GM19328 (cell line): ENCODE measurements around the gene PKNOX2.

Source experiments
- ATAC-seq: cut with Tn5 transposase; IDR thresholded peaks from one replicate; pipeline ENCODE4 v1.9.1; 2021; ENCODE audit warnings: mild to moderate bottlenecking, moderate library complexity; ENCODE audit not compliant: unreplicated experiment

The PKNOX2 gene, protein sequence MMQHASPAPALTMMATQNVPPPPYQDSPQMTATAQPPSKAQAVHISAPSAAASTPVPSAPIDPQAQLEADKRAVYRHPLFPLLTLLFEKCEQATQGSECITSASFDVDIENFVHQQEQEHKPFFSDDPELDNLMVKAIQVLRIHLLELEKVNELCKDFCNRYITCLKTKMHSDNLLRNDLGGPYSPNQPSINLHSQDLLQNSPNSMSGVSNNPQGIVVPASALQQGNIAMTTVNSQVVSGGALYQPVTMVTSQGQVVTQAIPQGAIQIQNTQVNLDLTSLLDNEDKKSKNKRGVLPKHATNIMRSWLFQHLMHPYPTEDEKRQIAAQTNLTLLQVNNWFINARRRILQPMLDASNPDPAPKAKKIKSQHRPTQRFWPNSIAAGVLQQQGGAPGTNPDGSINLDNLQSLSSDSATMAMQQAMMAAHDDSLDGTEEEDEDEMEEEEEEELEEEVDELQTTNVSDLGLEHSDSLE

DNA sequence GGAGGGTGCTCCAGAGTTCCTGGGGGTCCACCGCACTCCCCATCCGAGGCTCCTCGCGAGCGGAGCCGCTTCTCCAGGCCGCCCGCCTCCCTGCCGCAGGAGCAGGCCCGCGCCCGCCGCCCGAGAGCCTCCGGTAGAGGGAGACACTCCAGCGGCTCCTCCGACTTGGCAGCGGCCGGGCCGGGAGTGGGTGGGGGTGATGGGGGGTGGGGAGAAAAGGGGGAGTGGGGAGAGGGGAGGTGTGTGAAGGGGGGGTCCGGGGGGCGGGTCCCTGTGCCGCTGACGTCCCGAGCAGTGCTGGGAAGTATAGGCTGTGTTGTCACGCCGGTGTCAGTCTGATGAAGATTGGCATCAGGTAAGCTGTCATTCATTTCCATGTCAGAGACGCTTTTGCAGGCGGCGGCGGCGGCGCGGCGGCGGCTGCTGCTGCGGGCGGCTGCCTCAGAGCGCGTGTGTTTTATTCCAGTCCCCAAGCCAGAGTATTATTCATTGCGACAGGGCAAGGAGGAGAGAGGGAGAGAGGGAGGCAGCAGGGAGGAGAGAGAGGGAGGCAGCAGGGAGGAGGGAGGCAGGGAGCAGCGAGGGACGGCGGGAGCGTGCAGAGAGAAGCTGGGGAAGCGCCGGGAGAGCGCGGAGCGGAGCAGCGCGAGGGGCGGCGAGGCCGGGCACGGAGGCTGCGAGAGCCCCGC is at the start of gene PKNOX2:
TSS of gene PKNOX2 (plus strand) at position 330 of the 689 bp plus-strand sequence. CDS start 186,555 bp downstream, outside the sequence.
- ATAC-seq, result no peak

DNA sequence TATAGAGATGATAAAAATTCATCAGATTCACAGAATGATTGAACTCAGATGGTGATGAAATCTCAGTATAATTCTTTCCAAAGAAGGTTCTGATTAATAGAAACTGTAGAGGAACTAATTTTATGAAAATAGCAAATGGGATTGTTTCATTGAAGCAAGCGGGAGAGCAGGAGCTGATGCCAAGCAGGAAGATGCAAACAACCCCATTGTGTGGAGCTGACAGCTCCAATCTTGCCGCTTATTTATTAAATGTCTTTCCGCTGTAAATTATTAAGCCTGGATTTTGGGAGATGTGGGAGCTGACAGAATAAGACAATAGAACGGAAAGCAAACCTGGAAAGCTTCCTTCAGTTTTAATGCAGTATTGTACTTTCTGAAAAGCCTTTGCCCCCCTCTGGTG is 47.1 kb upstream of the PKNOX2 start:
- no peak for ATAC-seq

DNA sequence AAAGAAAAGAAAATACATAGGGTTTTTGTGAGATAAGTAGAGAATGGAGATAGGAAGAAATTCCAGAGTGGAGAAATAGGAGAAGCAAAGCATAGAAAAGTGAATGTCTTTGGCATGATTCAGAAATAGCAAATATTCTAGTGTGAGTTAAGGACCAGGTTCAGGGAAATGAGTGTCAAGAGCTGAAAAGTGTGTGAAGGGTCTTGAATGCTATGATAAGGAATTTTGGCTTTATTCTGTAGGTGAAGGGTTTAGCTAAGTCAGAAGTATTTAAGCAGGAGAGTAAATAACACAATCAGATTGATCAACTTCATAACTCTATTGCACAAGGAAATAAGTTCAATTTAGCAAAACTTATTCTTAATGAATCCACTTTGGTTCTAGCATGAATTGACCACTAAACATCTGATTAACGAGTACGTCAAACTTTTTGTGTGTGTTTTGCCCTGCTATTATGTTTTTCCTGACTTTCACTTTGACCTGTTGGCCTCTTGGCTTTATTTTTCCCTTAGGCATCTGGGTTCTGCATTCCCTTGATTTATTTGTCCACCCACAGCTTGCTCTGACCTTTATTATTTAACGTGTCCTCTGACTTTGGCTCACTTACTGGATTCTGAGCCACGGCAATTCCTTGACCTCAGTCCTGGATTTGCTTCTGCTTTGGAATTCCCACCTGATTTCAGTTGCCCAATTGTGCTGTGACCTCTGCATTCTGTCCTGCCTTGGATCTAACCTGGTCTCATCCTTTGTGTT is 41.2 kb upstream of the PKNOX2 start:
- ATAC-seq, result no peak

DNA sequence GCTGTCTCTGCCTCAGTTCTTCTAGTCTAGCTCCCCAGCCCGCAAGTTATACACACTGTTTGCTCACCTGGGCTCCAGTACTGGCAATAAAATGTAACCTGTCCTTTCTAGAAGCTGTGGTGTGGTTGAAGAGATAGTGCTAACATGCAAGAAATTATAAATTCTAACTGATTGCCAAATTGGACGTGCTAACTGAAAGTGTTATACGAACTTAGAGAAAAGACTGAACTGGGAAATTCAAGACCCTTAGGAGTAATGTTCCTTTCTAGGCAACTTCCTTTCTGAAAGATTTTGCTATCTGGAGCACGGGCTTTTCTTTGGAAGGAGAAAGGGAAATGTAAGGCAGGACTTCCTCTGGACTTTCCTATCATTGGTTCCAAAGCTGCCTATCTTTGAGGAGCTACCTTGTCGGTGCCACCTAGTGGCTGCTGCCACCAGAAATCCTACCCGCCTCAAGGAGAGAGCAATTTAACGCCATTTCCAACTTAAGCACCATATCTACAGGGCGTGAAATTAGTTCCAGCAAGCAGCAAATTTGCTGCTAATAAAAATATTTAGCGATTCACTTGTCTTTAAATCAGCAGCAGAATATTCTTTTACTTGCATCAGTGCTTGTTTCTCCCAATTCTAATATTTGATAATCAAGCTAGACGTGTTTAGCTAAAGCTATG is 40.5 kb upstream of the PKNOX2 start:
- ATAC-seq, result no peak

DNA sequence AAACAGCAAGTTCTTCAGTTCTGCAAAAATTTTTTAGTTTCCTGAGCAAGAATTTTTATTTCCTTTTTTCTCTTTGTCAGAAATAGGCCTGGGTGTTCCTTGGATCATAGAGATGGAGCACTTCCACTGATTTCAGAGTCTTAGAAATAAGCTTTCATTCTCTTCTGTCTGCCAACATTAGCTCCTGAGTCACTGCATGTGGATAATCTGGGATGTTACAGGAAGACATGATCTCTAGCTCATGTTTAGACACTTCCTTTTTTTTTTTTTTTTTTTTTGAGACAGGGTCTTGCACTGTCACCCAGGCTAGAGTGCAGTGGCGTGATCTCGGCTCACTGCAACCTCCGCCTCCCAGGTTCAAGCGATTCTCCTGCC is 39.9 kb upstream of the PKNOX2 start:
- ATAC-seq, result no peak

DNA sequence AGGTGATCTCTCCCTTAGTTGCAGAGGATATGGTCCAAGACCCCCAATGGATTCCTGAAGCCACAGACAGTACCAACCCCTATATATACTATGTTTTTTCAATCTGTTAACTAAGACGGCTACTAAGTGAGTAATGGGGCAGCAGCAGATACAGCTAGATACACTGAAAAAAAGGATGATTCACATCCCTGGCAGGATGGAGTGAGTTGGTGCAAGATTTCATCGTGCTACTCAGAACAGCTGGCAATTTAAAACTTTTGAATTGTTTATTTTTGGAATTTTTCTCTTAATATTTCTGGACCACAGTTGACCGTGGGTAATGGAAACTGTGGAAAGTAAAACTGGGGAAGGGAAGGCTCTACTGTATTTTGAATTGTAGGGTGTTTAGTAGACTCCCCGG is 36.1 kb upstream of the PKNOX2 start:
- ATAC-seq, result no peak

DNA sequence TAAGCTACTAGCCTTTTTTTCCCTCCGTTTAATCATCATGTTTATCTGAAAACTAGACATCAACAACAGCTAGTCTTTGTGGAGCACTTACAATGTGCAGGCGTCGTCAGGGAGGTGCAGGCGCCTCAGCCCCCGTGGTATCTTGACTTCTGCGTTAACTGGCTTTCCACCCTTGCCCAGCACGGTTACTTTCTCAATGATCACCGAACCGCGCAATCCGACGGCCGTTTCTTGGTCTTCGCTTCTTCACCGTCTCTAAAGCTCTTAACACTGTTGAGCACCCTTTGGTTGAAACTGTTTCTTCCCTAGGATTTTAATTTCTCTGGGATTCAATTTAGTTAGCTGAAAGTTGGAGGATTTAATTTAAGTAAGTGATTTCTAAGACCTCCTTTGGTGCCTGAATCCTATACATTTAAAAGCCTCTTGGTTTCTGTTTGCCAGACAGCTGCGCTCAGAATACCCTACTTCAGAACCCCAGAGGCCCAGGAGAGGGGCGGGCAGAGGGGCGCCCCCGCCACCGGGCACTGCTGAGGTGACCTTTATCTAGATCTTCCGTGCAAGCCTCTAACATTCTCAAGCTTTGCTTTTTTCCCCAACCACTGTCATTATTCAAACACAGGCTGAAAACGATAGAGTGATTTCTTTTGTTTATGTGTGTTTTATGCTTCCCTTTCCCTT is 35.1 kb upstream of the PKNOX2 start:
- no peak for ATAC-seq

DNA sequence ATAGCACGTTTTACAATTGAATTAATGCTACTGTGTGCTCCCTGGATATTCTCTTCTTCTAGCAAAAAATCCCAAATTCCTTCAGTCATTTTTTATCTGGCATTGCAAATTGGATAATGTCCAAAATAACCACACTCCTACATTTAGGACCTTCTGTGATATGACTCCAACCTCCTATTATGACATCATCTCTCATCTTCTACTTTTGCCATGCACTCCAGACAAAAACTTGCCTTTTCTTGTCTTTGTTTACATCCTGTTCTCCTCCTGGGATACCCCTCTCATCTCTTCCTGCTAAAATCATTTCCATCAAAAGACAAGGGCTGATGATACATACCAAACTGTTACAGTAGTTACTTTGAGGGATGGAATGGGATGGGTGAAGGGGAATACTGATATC is 32.5 kb upstream of the PKNOX2 start:
- no peak for ATAC-seq

DNA sequence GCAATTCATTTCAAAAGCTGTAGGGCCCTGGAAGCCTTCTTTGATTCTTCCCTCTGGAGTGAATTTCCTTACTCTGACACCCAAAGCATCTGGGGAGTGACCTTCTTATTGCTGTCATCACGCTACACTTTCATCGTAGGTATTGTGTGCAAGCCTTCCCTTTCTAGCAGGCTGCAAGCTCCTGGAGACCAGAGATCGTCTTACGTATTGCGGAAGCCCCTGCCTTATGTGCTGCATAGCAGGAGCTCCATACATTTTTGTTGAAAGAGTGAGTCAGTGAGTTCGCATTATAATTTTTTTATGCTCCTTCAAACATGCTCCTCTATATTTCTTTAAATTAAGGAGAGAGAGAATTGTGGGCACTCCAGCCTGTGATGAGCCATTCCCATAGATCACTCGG is 32.0 kb upstream of the PKNOX2 start:
- ATAC-seq, result no peak

DNA sequence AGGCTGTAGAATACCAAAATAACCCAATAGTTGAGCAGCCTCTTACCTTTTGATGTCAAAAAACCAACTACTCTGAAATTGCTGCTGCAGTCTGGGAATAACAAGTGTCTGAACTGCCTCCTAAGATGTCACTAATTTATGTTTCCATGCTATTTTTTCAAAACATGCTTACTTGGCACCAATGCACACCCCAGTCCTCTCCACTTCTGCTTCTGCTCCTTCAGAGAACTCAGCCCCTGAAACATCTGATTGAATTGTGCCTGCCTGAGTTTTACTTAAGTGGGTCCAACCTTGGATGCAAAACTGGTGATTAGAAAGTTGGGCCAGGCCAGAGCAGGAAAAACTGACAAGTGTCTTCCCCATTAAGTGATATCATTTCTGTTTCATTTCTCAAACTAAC is 28.6 kb upstream of the PKNOX2 start:
- ATAC-seq, result no peak

DNA sequence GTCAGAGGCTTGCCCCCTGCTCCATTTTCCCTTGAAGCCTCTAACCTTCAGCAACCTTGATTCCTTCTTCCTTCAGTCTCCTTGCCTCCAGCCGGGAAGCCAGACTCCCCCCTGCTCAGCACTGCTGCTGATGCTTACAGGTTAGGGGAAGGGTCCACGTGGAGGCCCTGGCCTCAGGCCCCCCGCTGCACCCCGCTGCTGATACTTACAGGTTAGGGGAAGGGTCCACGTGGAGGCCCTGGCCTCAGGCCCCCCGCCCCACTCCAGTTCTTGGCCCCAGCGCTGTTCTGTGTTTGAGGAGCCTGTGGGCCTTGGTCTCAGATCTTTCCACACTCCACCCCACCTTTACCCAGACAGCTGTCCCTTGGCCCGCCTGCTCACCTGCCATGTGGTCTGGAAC is 25.6 kb upstream of the PKNOX2 start:
- ATAC-seq, result no peak

DNA sequence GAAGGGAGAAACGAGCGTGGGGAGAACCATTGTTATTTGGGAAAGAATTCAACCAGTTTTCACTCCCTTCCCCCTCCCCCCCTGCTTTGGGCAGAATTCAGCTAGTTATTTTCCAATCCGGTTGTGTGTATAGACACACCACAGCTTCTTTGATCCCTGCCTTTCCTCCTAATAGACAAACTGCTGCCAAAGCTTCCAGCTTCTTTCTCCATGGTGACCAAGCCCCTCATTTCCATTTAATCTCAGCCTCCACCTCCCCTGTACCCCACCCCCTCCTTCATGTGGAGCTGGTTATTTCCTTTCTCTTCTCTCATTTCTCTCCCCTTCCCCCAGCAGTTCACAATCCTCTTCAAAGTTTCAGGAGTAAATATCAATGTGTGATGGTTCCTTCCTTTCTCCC is 24.8 kb upstream of the PKNOX2 start:
- ATAC-seq, result no peak

DNA sequence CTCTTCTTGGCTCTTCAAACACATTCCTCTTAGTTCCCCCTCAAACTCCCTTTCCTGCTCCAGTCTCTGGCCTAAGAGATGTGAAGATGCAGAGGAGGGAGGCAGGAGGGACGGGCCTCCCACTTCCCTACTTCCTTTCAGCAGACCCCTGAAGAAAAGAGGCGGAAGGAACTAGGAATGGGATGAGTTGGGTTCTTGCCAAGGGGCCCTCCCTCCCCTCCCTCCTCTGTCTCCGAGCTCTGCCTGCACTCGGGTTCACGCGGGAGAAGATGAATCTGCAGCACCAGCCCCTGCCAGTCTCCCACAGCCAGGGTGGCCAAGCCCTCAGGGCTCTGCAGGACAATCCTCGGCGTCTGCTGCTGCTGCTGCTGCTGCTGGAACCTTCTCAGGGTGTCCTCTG is 24.3 kb upstream of the PKNOX2 start:
- no peak for ATAC-seq

DNA sequence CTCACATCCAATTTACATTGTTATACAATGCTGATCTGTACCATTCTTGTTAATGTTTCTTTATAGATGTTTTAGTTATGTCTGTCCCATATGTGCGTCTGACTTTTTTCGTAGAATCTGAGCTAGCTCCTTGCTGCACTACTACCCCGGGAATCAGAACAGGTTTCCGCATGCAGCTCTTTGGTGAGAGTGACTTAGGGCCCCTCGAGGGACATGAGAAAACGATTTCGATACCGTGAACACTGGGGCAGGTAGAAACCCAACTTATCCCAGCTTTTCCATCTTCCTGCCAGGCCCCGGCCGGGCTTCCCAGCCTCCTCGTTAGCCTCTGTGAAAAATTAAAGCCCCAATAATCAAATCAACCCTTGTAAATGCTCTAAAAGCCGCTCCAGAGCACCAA is 23.4 kb upstream of the PKNOX2 start:
- no peak for ATAC-seq

DNA sequence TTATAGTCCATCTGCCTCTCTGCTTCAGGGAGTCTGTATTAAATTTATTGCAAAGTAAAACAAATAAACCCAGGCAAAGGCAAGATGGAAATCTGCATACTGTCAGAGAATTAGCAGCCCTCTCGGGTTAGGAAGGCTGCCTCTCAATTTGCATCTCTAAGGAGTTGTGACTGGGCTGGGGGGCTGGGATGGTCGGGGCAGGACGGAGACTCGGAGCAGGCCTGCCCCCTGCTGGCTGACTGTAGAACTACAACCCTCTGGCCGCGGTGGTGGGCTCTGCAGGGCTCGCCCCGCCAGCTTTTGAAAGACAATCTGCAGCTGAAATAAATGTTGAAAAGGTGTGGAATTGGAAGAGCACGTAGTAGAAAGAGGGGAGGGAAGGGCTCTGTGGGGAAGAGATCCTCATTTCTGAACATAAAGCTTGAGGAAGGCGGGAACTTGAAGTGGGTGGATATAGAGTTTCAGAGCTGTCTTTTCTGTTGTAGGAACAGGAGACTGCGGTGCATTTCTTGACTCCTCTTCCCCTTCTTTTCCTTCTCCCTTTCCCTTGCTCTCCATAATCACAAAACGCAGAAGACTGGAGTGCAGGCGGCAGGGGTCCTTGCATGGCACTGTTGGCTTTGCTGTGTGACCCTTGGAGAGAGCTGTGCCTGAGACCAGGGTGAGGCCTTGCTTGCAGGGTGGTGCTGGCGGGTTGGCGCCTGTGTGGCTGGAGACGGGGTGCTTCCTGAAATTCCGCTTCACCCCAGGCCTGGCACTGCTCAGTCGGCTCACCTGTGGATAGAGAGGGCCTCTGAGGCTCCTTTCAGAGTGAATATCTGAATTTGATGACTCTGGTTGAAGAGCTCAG is 22.6 kb upstream of the PKNOX2 start:
- ATAC-seq, result peak; percentile 55

DNA sequence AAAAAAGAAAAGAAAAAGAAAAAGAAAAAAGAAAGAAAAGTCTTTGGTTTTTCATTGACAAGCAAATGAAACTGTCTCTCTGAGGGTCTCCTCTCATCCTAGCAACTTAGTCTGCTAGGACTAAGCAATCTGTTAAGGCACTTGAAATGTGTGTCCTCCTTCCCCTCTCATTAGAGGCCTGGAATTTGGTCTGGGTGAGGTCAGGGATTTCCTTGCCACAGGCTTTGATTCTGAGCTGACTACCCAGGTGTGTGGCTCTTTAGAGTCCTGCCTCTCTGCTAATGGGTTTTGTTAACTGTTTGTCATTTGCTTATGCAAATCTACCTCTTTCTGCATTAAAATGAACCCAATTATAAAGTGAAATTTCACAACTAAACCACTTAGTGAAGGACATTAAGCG is 18.3 kb upstream of the PKNOX2 start:
- no peak for ATAC-seq

DNA sequence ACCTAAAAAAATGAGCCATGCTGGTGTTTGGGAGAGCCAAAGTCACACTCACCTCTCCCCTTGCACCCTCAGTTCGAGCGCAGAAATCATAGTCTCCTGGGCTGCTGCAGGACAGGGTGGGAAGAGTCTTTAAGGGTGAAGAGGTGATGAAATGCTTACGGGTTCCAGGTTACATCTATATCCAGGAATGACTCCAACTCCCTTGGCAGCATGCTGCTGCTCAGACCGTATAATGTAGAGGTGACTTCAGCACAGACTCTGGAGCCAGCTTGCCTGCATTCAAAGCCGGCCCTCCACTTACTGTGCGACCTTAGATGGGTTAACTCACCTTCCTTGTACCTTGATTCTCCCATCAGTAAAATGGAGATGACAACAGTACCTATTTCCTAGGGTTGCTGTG is 17.3 kb upstream of the PKNOX2 start:
- no peak for ATAC-seq

DNA sequence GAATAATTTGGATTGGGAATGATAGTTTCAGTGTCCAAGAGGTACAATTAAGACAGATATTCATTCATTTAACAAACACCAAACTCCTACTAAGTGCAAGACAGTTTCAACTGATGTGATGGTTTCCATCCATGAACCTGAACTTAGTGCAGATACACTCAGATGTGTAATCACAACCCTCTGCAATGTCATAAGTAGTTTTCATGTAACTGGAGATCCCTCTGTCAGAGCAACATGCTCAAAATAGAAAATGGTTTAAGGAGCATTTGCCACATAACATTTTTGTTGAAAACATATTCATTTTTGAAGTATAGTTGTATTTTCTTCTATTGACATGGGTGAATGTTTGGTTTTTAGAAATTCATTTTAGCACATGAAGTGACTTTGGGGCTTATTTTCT is 16.5 kb upstream of the PKNOX2 start:
- no peak for ATAC-seq

DNA sequence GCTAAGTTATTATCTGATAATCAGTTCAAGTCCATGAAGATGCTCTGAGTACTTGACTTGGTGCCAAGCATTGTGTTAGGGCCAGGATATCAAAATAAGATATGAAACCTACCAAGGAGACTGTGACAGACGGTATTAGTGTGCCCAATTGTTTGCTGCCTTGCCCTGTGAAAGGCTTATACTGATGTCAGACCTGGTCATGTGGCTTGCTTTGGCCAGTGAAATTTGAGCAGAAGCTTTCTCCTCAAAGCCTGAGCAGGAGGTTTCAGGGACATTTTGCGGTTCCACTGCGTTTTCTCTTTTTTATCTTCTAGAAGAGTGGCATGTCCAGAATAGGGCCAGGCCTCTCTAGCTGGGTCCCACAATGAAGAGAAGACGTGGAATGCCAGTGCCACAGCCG is 15.8 kb upstream of the PKNOX2 start:
- no peak for ATAC-seq

DNA sequence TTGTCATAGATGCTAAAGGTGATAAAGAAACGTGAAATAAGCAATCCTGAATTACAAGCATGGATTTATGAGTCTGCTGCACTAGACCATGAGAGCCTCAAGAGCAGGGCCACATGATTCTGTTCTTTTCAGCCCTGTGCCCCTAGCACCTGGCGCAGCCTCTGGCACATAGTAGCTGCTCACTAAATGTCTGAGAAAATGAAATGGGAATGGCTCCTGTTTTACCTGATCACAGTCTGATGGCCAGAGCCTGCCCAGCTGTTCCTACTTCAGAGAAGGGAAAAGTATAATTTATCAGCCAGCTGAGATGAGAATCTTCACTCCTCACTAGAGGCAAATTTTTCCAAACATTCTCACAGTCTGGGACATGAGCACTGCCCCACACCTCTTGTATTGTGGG is 10.7 kb upstream of the PKNOX2 start:
- no peak for ATAC-seq
